ENCODE data around the gene MYH15.
A peak's percentile ranks its signal among the peaks of the same experiment; 100 is the strongest.

MYH15 gene

GRCh38 chr3:108512671-108513070 is 2.3 kb upstream of the MYH15 start:
- no peak for TF ChIP-seq CTCF (IDR thresholded peaks at IDR 0.05; ENCODE audit: low read depth, low read length, missing control alignments)

GRCh38 chr3:108511490-108511889 is 1.1 kb upstream of the MYH15 start:
- no peak for DNase-seq (ENCODE audit: low read depth)
- H3K4me3 ChIP-seq (ENCODE audit: low read depth, low read length): no peak overlapping the region
- TF ChIP-seq CTCF (IDR thresholded peaks at IDR 0.05; ENCODE audit: low read depth, low read length, missing control alignments): no peak

More at GRCh38 chr3:108512671-108513070, 2.3 kb upstream of the MYH15 start:
- DNase-seq (ENCODE audit: low read depth): no peak
- no peak overlapping the region for H3K4me3 ChIP-seq (ENCODE audit: low read depth, low read length)

DNA sequence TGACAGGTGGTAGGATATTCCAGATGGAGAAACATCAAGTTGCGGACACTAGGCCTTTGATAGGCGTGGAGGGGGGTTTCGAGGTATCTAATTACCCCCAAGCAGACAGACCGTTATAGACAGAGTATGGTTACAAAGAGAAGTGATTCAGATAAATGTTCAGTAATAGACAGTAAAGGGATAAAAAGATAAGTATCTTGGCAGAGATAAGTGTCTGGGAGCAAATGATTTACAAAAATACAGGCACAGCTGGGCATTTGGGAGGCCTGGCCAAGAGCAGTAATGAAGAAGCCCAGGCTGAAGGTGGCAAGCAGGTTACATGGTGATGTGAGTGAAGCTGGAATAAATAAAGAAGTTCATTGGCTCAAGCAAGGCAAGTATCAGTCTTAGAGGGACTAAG is 659 bp upstream of the MYH15 start:
- TF ChIP-seq CTCF (IDR thresholded peaks at IDR 0.05; ENCODE audit: low read depth, low read length, missing control alignments): no peak
- DNase-seq (ENCODE audit: low read depth): no peak
- H3K4me3 ChIP-seq (ENCODE audit: low read depth, low read length): no peak overlapping the region

DNA sequence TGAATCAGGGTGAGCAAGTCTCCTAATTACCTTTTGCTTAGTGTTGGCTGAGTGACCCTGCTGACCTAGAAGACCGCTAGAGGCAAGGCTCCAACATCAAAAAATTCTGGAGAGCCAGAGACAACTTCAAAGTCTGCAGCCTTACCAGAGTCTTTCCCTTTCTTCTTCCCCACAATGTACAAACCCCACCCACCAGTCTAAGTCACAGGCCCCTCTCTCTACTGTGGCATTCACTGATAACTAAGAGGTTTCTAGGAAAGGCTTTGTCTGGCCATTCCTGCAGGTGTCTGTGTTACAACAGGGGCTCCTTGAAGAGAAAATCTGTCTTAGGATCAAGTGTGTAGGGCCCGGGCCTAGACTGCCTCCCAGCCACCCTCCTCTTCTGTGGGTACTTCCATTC is 525 bp downstream of the MYH15 start:
- TF ChIP-seq CTCF (IDR thresholded peaks at IDR 0.05; ENCODE audit: low read depth, low read length, missing control alignments): no peak
- H3K4me3 ChIP-seq (ENCODE audit: low read depth, low read length): no peak overlapping the region
- DNase-seq (ENCODE audit: low read depth): no peak

DNA sequence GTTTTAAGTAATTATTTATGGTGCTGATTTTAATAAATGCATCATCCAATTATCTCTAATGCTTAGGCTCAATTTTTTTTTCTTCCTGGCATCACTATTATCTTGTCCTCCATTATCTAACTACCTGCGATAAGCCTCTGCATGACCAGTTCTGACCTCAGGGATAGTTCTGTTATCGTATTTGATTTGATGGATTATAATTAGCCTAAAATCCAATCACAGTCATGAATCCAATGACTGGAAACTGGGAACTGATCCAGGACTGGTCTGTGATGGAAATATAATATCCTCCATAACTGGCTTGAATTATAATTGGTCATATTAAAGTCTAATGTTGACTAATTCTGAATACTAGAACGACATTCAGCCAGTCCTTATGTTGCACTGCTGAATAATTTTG is 1.1 kb downstream of the MYH15 start:
- TF ChIP-seq CTCF (IDR thresholded peaks at IDR 0.05; ENCODE audit: low read depth, low read length, missing control alignments): no peak
- H3K4me3 ChIP-seq (ENCODE audit: low read depth, low read length): no peak overlapping the region
- no peak for DNase-seq (ENCODE audit: low read depth)

DNA sequence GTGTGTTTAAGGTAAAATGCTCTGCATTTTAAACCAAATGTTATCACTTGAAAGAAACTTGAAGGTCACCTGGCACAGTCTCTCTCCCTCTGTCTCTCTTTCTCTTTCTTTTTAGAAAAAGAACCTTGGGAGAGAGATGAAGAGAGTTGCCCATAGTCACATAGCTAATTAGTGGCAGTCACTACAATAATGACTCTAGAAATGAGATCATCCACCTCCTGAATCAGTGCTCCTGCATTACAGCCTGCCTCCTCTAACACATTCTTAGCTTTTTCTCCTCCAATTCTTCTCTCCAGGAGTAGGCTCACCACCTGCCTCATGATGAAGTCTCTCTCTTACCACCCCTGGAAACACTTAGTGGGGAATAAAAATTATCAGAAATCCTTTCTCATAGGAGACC is 2.5 kb downstream of the MYH15 start:
- no peak for TF ChIP-seq CTCF (IDR thresholded peaks at IDR 0.05; ENCODE audit: low read depth, low read length, missing control alignments)
- DNase-seq (ENCODE audit: low read depth): no peak
- H3K4me3 ChIP-seq (ENCODE audit: low read depth, low read length): no peak overlapping the region

GRCh38 chr3:108505811-108506210 is 4.6 kb downstream of the MYH15 start:
- TF ChIP-seq CTCF (IDR thresholded peaks at IDR 0.05; ENCODE audit: low read depth, low read length, missing control alignments): peak; percentile 8
- DNase-seq (ENCODE audit: low read depth): no peak
- no peak overlapping the region for H3K4me3 ChIP-seq (ENCODE audit: low read depth, low read length)

Measured in GM12864 (cell line).